ENCODE data around the gene CHRND.

Gene CHRND

GRCh38 chr2:232504438-232504837 is 21.5 kb upstream of the CHRND start:
- DNase-seq (ENCODE audit: low read depth), result no peak

- DNase-seq (ENCODE audit: low read depth), result no peak
Observed at GRCh38 chr2:232505856-232506255, 20.1 kb upstream of the CHRND start.

- DNase-seq (ENCODE audit: low read depth), result no peak
Observed at GRCh38 chr2:232506709-232507108, 19.3 kb upstream of the CHRND start.

GRCh38 chr2:232508251-232508650 is 17.7 kb upstream of the CHRND start:
- DNase-seq (ENCODE audit: low read depth), result no peak

GRCh38 chr2:232511336-232511890 is 14.5 kb upstream of the CHRND start:
- no peak for DNase-seq (ENCODE audit: low read depth)

GRCh38 chr2:232512602-232513001 is 13.4 kb upstream of the CHRND start:
- DNase-seq (ENCODE audit: low read depth), result no peak

GRCh38 chr2:232513353-232513752 is 12.6 kb upstream of the CHRND start:
- DNase-seq (ENCODE audit: low read depth), result no peak

- DNase-seq (ENCODE audit: low read depth), result no peak
Observed at GRCh38 chr2:232515639-232516038, 10.3 kb upstream of the CHRND start.

GRCh38 chr2:232516551-232516950 is 9.4 kb upstream of the CHRND start:
- DNase-seq (ENCODE audit: low read depth), result no peak

GRCh38 chr2:232518844-232519243 is 7.1 kb upstream of the CHRND start:
- DNase-seq (ENCODE audit: low read depth), result no peak

GRCh38 chr2:232519581-232520438 is 6.2 kb upstream of the CHRND start, which contains the start of gene PRSS56:
PRSS56 (plus strand) TSS chr2:232520388; CDS start chr2:232520599, 211 bp downstream.
- no peak for DNase-seq (ENCODE audit: low read depth)

GRCh38 chr2:232520489-232520888 is 5.5 kb upstream of the CHRND start:
- no peak for DNase-seq (ENCODE audit: low read depth)

- no peak for DNase-seq (ENCODE audit: low read depth)
Observed at GRCh38 chr2:232521098-232521497, 4.9 kb upstream of the CHRND start.

- peak; percentile 71 for DNase-seq (ENCODE audit: low read depth)
Observed at GRCh38 chr2:232521959-232522622, 3.9 kb upstream of the CHRND start.

GRCh38 chr2:232522623-232523401 is 3.1 kb upstream of the CHRND start:
- DNase-seq (ENCODE audit: low read depth), result no peak

- DNase-seq (ENCODE audit: low read depth), result no peak
Observed at GRCh38 chr2:232523402-232523681, 2.6 kb upstream of the CHRND start.

- no peak for DNase-seq (ENCODE audit: low read depth)
Observed at GRCh38 chr2:232523682-232524597, 2.0 kb upstream of the CHRND start.

GRCh38 chr2:232524771-232525170 is 1.2 kb upstream of the CHRND start:
- DNase-seq (ENCODE audit: low read depth), result no peak

GRCh38 chr2:232525199-232525598 is 761 bp upstream of the CHRND start:
- DNase-seq (ENCODE audit: low read depth), result no peak

- no peak for DNase-seq (ENCODE audit: low read depth)
Observed at GRCh38 chr2:232526372-232526941, 497 bp downstream of the CHRND start.

- DNase-seq (ENCODE audit: low read depth), result no peak
Observed at GRCh38 chr2:232527905-232528470, 2.0 kb downstream of the CHRND start.
